ENCODE measurements around the gene MROH9.

The MROH9 gene

GRCh38 chr1:171083222-171083621 is 147.9 kb downstream of the MROH9 start:
- no peak for DNase-seq (ENCODE audit: low read depth)

GRCh38 chr1:171084091-171084490 is 148.8 kb downstream of the MROH9 start:
- no peak for DNase-seq (ENCODE audit: low read depth)

DNA sequence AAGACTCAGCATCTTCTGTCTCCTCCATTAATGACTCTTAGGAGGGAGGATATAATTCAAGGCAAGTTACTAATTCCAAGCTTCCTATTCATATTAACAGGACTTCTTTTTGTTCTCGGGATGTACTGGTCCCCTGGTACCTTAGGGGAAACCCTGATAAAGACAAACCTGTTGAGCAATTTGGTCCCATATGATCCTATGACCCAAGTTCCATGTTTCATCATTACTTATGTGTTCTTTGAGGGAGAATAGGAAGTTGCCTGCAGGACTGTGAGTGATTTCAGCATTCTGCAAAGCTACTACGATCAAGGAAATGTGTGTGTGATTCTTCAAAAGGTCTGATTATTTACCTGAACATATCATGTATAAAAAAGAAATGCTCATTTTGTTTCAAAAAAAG is 149.5 kb downstream of the MROH9 start:
- DNase-seq (ENCODE audit: low read depth) = no peak

DNA sequence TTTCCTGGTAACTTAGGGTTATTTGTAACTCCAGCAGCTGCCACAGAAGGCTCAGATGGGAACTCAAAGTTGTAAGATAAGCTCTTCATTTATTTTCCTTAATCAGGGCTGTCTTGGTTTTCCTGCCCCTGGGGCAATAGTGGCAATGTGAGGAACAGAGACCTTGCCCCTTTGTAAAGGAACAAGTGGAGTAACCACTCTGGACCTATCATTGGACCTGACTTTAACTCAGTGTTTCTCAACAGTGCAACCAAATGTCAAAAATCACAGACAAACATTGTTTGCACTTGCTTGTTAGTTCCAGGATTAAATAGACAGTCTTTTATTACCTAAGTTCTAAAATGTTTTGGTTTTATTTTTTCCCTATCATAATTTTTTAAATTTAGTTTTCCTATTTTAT is 152.6 kb downstream of the MROH9 start:
- DNase-seq (ENCODE audit: low read depth) = no peak

DNA sequence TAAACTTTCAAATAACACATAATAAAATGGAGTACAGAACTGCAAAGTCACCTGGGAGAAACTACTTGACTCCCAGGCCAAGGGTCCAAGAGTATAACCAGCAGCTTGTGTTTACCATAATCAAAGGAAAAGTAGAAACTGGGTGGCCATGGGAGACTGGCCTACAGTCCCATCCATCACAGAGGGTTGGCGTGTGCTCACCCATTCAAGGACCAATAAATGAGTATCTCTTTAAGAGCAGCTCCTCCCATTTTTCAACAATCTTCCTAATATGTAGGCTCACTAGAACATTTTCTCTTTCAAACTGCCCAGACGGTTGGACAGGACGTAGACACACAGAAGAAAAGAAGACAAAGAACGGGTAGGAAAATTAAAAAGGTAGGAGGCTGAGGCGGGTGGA is 155.3 kb downstream of the MROH9 start, which contains the start of gene FMO3:
TSS of gene FMO3 (plus strand) at position 302 of the 400 bp plus-strand sequence. CDS start 1,754 bp downstream, outside the sequence.
- DNase-seq (ENCODE audit: low read depth) = no peak

DNA sequence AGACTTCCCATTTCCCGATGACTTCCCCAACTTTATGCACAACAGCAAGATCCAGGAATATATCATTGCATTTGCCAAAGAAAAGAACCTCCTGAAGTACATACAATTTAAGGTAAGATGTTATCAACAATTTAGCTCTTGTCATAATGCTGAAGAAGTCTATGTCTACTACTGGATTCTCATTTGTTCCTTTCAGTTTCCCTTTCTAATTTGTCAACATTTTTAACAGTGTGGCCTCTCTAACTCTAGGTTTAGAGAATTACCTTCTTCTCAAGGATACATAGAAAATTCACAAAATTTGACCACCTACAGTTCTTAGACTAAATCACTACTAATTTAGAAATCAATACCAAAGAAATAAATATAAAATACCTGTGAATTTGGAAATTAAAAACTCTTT is 168.5 kb downstream of the MROH9 start:
- DNase-seq (ENCODE audit: low read depth) = no peak

DNA sequence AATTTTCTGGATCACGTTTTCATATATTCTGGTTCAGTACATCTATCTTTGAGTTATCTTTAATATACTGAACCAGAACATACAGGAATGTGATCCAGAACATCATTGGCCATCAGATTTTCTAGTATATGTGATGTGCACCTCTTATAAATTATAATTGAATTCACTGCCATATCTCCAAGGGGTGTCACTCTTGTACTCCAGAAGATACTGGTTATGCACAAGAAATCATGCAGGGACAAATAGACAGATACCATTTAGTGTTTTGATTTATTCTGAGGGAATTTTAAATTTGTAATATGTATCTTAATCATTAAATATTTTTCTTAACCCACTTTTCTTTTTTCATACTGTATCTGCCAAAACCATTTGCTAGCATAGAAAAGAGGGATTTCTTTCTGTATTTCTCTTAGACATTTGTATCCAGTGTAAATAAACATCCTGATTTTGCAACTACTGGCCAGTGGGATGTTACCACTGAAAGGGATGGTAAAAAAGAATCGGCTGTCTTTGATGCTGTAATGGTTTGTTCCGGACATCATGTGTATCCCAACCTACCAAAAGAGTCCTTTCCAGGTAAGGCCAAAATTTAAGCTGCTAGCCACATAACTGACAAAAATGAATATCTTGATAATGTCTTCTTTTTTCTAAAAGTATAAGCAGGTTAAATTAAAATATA is 172.1 kb downstream of the MROH9 start:
- no peak for DNase-seq (ENCODE audit: low read depth)

DNA sequence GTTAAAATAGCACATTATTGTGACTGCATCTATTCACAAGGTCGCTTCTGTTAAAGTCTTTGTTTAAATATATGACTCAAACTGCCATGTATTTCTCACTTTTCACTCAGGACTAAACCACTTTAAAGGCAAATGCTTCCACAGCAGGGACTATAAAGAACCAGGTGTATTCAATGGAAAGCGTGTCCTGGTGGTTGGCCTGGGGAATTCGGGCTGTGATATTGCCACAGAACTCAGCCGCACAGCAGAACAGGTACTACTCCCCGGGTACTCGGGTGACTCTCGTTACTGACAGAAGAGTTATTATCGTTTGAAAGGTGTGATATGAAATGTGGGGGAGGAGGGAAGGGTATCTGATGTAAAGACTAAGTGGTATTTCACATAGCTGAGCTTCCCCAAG is 172.6 kb downstream of the MROH9 start:
- no peak for DNase-seq (ENCODE audit: low read depth)

- no peak for DNase-seq (ENCODE audit: low read depth)
Measured at GRCh38 chr1:171109966-171110365, 174.6 kb downstream of the MROH9 start.

DNA sequence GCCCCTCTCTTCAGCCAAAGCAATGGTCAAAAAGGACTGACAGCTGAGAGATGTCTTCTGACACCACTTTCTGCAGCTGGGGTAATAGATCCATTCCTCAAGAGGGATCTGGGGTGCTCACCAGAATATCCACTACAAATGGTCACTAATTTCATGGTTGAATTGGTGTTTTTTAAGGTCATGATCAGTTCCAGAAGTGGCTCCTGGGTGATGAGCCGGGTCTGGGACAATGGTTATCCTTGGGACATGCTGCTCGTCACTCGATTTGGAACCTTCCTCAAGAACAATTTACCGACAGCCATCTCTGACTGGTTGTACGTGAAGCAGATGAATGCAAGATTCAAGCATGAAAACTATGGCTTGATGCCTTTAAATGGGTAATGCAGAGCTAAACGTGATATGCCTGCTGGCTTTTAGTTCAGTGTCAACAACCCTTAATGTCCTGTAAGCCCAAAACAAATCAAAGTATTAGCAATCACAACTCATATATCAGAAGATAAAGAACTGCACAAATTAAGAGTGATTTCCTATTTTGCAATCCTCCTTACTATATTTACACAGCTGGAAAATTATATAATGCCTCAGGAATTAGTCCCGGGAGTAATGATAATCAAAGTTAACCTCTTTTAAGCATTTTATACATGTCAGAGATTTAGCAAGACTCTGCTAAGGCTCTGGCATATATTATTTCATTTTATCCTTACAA is 175.4 kb downstream of the MROH9 start:
- DNase-seq (ENCODE audit: low read depth) = no peak

DNA sequence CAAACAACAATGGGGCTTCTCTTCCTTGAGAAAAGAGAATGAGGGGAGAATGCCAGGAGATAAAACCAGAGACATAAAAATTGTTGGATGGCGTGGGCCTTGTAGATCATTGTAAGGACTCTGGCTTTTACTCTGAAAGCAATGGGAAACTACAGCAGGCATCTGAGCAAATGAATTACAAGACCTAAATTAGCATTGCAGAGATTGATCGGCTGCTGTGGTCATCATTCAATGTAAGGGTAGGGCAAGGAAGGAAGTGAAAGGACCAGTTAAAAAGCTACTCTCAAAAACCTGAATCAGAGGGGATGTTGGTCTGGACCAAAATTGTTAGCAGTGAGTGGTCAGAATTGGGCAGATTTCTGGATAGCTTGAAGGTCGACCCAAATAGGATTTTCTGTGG is 176.8 kb downstream of the MROH9 start:
- DNase-seq (ENCODE audit: low read depth) = no peak

- DNase-seq (ENCODE audit: low read depth) = no peak
Measured at GRCh38 chr1:171113382-171113781, 178.0 kb downstream of the MROH9 start.

All from stimulated activated CD8-positive, alpha-beta memory T cell treated with anti-CD3 and anti-CD28 coated beads, Interleukin-15, amount 100 ng/mL, for 1 hour (primary cell).